ENCODE data around the gene ATXN1.
A peak's percentile ranks its signal among the peaks of the same experiment; 100 is the strongest.
"Not testable (repeated sequence)": the region's sequence is repeated elsewhere in the genome, so short reads cannot be mapped to it uniquely, and the experiment has no call there.

Gene ATXN1

GRCh38 chr6:16720861-16721260 is 40.4 kb downstream of the ATXN1 start:
- DNase-seq (ENCODE audit: low spot score): no peak

- DNase-seq (ENCODE audit: low spot score): no peak
These were observed 41.8 kb downstream of the ATXN1 start for GRCh38 chr6:16719488-16719887.

- DNase-seq (ENCODE audit: low spot score): no peak
These were observed 42.9 kb downstream of the ATXN1 start for GRCh38 chr6:16718356-16718755.

GRCh38 chr6:16717275-16717942 is 43.9 kb downstream of the ATXN1 start:
- no peak for DNase-seq (ENCODE audit: low spot score)

- DNase-seq (ENCODE audit: low spot score): no peak
These were observed 44.9 kb downstream of the ATXN1 start for GRCh38 chr6:16716321-16716858.

GRCh38 chr6:16713597-16713996 is 47.7 kb downstream of the ATXN1 start:
- DNase-seq (ENCODE audit: low spot score): no peak

- DNase-seq (ENCODE audit: low spot score): peak; percentile 40
These were observed 48.3 kb downstream of the ATXN1 start for GRCh38 chr6:16712931-16713484.

- no peak for DNase-seq (ENCODE audit: low spot score)
These were observed 48.9 kb downstream of the ATXN1 start for GRCh38 chr6:16712255-16712930.

- DNase-seq (ENCODE audit: low spot score): no peak
These were observed 49.6 kb downstream of the ATXN1 start for GRCh38 chr6:16711546-16712254.

GRCh38 chr6:16706911-16707783 is 54.1 kb downstream of the ATXN1 start:
- no peak for DNase-seq (ENCODE audit: low spot score)

GRCh38 chr6:16706491-16706890 is 54.8 kb downstream of the ATXN1 start:
- not testable (repeated sequence) for DNase-seq (ENCODE audit: low spot score)

GRCh38 chr6:16706029-16706428 is 55.2 kb downstream of the ATXN1 start:
- no peak for DNase-seq (ENCODE audit: low spot score)

- DNase-seq (ENCODE audit: low spot score): no peak
These were observed 55.9 kb downstream of the ATXN1 start for GRCh38 chr6:16705081-16705993.

- no peak for DNase-seq (ENCODE audit: low spot score)
These were observed 56.7 kb downstream of the ATXN1 start for GRCh38 chr6:16704401-16705045.

- DNase-seq (ENCODE audit: low spot score): not testable (repeated sequence)
These were observed 58.5 kb downstream of the ATXN1 start for GRCh38 chr6:16702627-16703378.

GRCh38 chr6:16700916-16701234 is 60.4 kb downstream of the ATXN1 start:
- no peak for DNase-seq (ENCODE audit: low spot score)

GRCh38 chr6:16700202-16700915 is 60.9 kb downstream of the ATXN1 start:
- DNase-seq (ENCODE audit: low spot score): no peak

GRCh38 chr6:16698997-16699868 is 62.0 kb downstream of the ATXN1 start:
- DNase-seq (ENCODE audit: low spot score): no peak
